Measurements from ENCODE around the gene CEP68. TPM values are rescaled to one million over a fixed set of nuclear protein-coding genes. Genes with fewer than 3 reads are reported as not detected.
A peak's percentile ranks its signal among the peaks of the same experiment; 100 is the strongest.

Gene CEP68
- total RNA-seq, 1 experiment from 2014 or later, result 7.2 TPM

GRCh38 chr2:65072181-65072970, 16.2 kb downstream of the CEP68 start:
- peaks cover 33% of the 10 kb centered on the region for H3K4me1 Mint-ChIP-seq (ENCODE audit: insufficient read depth, unreplicated experiment)
- H3K27me3 Mint-ChIP-seq (ENCODE audit: insufficient read depth, unreplicated experiment), result no peaks in the 10 kb centered on the region
- H3K27ac Mint-ChIP-seq (ENCODE audit: low read depth, unreplicated experiment), result peak overlapping the region; percentile 51
- POLR2A ChIA-PET, result interaction anchor here (1.2 to 7.6 kb wide), 2 partner anchors 15 to 61 kb away, joined by 3 to 72 read pairs; partner anchors contain the start of gene CEP68
- no peak overlapping the region for H3K4me3 Mint-ChIP-seq (ENCODE audit: unreplicated experiment)
- CTCF ChIA-PET, result interaction anchor here (0.6 to 1.5 kb wide), 3 partner anchors 11 to 57 kb away, joined by 3 to 5 read pairs (median 4); no protein-coding TSS in a partner anchor
- no peaks in the 10 kb centered on the region for H3K9me3 Mint-ChIP-seq (ENCODE audit: unreplicated experiment)
- TF ChIP-seq CTCF (IDR thresholded peaks at IDR 0.05; ENCODE audit: unreplicated experiment), result no peak
- DNase-seq (ENCODE audit: unreplicated experiment), result no peak
- peaks cover 41% of the 10 kb centered on the region for H3K36me3 Mint-ChIP-seq (ENCODE audit: insufficient read depth, unreplicated experiment)
- intact Hi-C loops (cut with micrococcal nuclease), result loop anchor here (1.0 to 5.0 kb wide), 2 partner anchors 115 to 500 kb away; no protein-coding TSS in a partner anchor
- BruUV-seq (replicated peaks), result no TSS peak

DNA sequence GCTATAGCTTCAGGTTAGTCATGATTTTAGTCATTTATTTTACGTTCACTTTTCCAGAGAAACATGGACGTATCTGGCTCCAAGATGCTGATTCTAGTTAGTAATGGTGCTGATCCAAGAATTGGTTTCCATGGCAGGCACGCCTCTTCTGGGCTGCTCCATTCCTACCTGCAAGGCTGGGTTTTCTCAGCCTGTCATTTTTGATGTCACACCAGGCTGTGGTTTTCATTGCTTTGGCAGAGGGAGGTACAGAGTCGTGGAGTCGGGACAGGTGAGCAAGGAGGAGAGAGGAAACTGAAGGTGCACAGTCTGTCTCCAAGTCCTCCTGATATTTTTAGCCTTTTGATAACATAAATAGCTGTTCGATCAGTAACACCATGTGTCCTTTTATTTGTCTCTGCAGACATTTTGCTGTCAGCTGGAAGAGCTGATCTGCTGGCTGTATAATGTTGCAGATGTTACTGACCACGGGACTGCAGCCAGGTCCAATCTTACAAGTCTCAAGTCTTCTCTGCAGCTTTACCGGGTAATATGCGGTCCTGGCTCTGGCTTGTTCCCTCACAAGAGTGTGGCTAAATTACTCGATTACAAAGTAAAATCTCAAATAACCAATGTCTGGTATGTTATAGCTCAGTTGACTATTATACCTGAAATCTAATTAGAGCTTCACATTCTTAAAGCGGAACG, 17.8 kb downstream of the CEP68 start:
- ChIA-PET CTCF (no interaction called here), POLR2A (interaction anchor here (0.7 to 7.6 kb wide), 5 partner anchors 9 to 214 kb away, joined by 3 to 72 read pairs (median 5); partner anchors contain the start of gene CEP68)
- Mint-ChIP-seq H3K36me3 (ENCODE audit: insufficient read depth, unreplicated experiment) (peaks cover 57% of the 10 kb centered on the region), H3K9me3 (ENCODE audit: unreplicated experiment) (no peaks in the 10 kb centered on the region), H3K27ac (ENCODE audit: low read depth, unreplicated experiment) (no peak overlapping the region), H3K27me3 (ENCODE audit: insufficient read depth, unreplicated experiment) (no peaks in the 10 kb centered on the region), H3K4me3 (ENCODE audit: unreplicated experiment) (no peak overlapping the region), H3K4me1 (ENCODE audit: insufficient read depth, unreplicated experiment) (peaks cover 26% of the 10 kb centered on the region)
- DNase-seq (ENCODE audit: unreplicated experiment), result no peak
- TF ChIP-seq CTCF (IDR thresholded peaks at IDR 0.05; ENCODE audit: unreplicated experiment), result no peak
- BruUV-seq (replicated peaks), result no TSS peak
- intact Hi-C loops (cut with micrococcal nuclease), result loop anchor here (5.0 kb wide), 1 partner anchor 498 kb away; no protein-coding TSS in a partner anchor

GRCh38 chr2:65075176-65075575, 19.0 kb downstream of the CEP68 start:
- H3K36me3 Mint-ChIP-seq (ENCODE audit: insufficient read depth, unreplicated experiment), result peaks cover 67% of the 10 kb centered on the region
- H3K9me3 Mint-ChIP-seq (ENCODE audit: unreplicated experiment), result no peaks in the 10 kb centered on the region
- H3K27ac Mint-ChIP-seq (ENCODE audit: low read depth, unreplicated experiment), result no peak overlapping the region
- CTCF ChIA-PET, result interaction anchor here (1.8 kb wide), 1 partner anchor 10 kb away, joined by 10 read pairs; no protein-coding TSS in a partner anchor
- DNase-seq (ENCODE audit: unreplicated experiment), result no peak
- POLR2A ChIA-PET, result interaction anchor here (1.0 to 7.6 kb wide), 3 partner anchors 10 to 55 kb away, joined by 4 to 72 read pairs (median 8); partner anchors contain the start of genes CEP68 and RAB1A
- H3K4me3 Mint-ChIP-seq (ENCODE audit: unreplicated experiment), result no peak overlapping the region
- TF ChIP-seq CTCF (IDR thresholded peaks at IDR 0.05; ENCODE audit: unreplicated experiment), result no peak
- no TSS peak for BruUV-seq (replicated peaks)
- intact Hi-C loops (cut with micrococcal nuclease), result no loop called here
- no peaks in the 10 kb centered on the region for H3K27me3 Mint-ChIP-seq (ENCODE audit: insufficient read depth, unreplicated experiment)
- H3K4me1 Mint-ChIP-seq (ENCODE audit: insufficient read depth, unreplicated experiment), result peaks cover 23% of the 10 kb centered on the region

Data from MCF 10A (cell line).